IMR-90 (cell line): ENCODE data around the gene KYAT1. TPM values are rescaled to one million over a fixed set of nuclear protein-coding genes. Genes with fewer than 3 reads are reported as not detected.
A peak's percentile ranks its signal among the peaks of the same experiment; 100 is the strongest.

Source experiments
- ATAC-seq: fragments of 200-7000 bp; cut with Tn5 transposase; 2 replicates; pipeline ENCODE4 v1.9.1; 2020; ENCODE audit warnings: low read depth, mild to moderate bottlenecking, moderate library complexity
- BruUV-seq: library from RNA; stranded (reverse); fragments of 400-500 nt; replicated peaks from 2 replicates; lab custom pipeline; 2021; lab: Mats Ljungman, UMichigan
- CTCF ChIA-PET: fragments of 300-600 bp; formaldehyde crosslinking; extraction: SDS; loops from one replicate; lab custom pipeline; 2021; ENCODE audit warnings: antibody characterized with exemption; lab: Yijun Ruan, JAX
- POLR2A ChIA-PET: fragments of 300-600 bp; sonication (Branson Sonifier 250); formaldehyde crosslinking; loops from one replicate; lab custom pipeline; 2022; ENCODE audit warnings: antibody characterized with exemption; ENCODE audit not compliant: unreplicated experiment; lab: Charles Lee
- DNase-seq: peaks from one replicate; pipeline ENCODE4 v3.0.0; 2013
- H2AFZ ChIP-seq: replicated peaks from 2 replicates; pipeline ENCODE3; 2013; ENCODE audit warnings: low read length, mild to moderate bottlenecking; ENCODE audit not compliant: poor library complexity
- H2AK5ac ChIP-seq: 2 replicates; pipeline ENCODE4 v1.6.1; 2013; ENCODE audit warnings: low read depth, low read length, inconsistent platforms
- H2AK9ac ChIP-seq: replicated peaks from 2 replicates; pipeline ENCODE3; 2013; ENCODE audit warnings: mild to moderate bottlenecking, low read depth, low read length, moderate library complexity; ENCODE audit not compliant: poor library complexity
- H2BK120ac ChIP-seq: 2 replicates; pipeline ENCODE4 v1.6.1; 2013; ENCODE audit warnings: low read depth, low read length, inconsistent platforms
- H2BK15ac ChIP-seq: 3 replicates; pipeline ENCODE4 v1.6.1; 2013; ENCODE audit warnings: low read depth, low read length, inconsistent platforms
- H2BK20ac ChIP-seq: 2 replicates; pipeline ENCODE4 v1.6.1; 2013; ENCODE audit warnings: low read depth, mild to moderate bottlenecking, inconsistent platforms, low read length, moderate library complexity
- H2BK5ac ChIP-seq: 2 replicates; pipeline ENCODE4 v1.6.1; 2013; ENCODE audit warnings: mild to moderate bottlenecking, low read depth, low read length, inconsistent platforms; ENCODE audit not compliant: poor library complexity, severe bottlenecking
- H3K14ac ChIP-seq: replicated peaks from 2 replicates; pipeline ENCODE4 v1.6.1; 2013; ENCODE audit warnings: low read depth, low read length, inconsistent platforms
- H3K18ac ChIP-seq: 2 replicates; pipeline ENCODE4 v1.6.1; 2013; ENCODE audit warnings: low read depth, low read length, control low read depth
- H3K23ac ChIP-seq: 2 replicates; pipeline ENCODE4 v1.6.1; 2013; ENCODE audit warnings: low read depth, low read length, inconsistent platforms
- H3K27ac ChIP-seq: 2 replicates; pipeline ENCODE4 v1.5.1; 2013; ENCODE audit warnings: mild to moderate bottlenecking, control low read depth, low read length; ENCODE audit not compliant: insufficient read depth
- H3K27me3 ChIP-seq: 2 replicates; pipeline ENCODE4 v1.6.1; 2013; ENCODE audit warnings: low read length; ENCODE audit not compliant: control insufficient read depth, insufficient read depth
- H3K36me3 ChIP-seq: 2 replicates; pipeline ENCODE4 v1.6.1; 2013; ENCODE audit warnings: low read length, mixed read lengths; ENCODE audit not compliant: control insufficient read depth, insufficient read depth
- H3K4ac ChIP-seq: 2 replicates; pipeline ENCODE4 v1.6.1; 2013; ENCODE audit warnings: low read depth, low read length, inconsistent platforms
- H3K4me1 ChIP-seq: 2 replicates; pipeline ENCODE4 v1.6.1; 2013; ENCODE audit warnings: low read length, mixed read lengths; ENCODE audit not compliant: control insufficient read depth, insufficient read depth
- H3K4me2 ChIP-seq: 2 replicates; pipeline ENCODE4 v1.6.1; 2013; ENCODE audit warnings: low read depth, mild to moderate bottlenecking, control low read depth, low read length, moderate library complexity
- H3K4me3 ChIP-seq: 2 replicates; pipeline ENCODE4 v1.5.1; 2013; ENCODE audit warnings: low read depth, mild to moderate bottlenecking, control low read depth, low read length, moderate library complexity; ENCODE audit not compliant: insufficient read depth
- H3K56ac ChIP-seq: 2 replicates; pipeline ENCODE4 v1.6.1; 2013; ENCODE audit warnings: low read length, inconsistent platforms; ENCODE audit not compliant: insufficient read depth; ENCODE audit errors: extremely low read depth
- H3K79me1 ChIP-seq, 2 experiments: 2 replicates each; pipeline ENCODE4 v1.6.1; 2013; ENCODE audit warnings: low read length in 2 of 2, inconsistent platforms in 1 of 2, low read depth in 1 of 2
- H3K9ac ChIP-seq: 2 replicates; pipeline ENCODE4 v1.6.1; 2013; ENCODE audit warnings: low read depth, low read length, control low read depth
- H3K9me1 ChIP-seq: 2 replicates; pipeline ENCODE4 v1.6.1; 2013; ENCODE audit warnings: low read length, inconsistent platforms; ENCODE audit not compliant: insufficient read depth
- H3K9me3 ChIP-seq: 2 replicates; pipeline ENCODE4 v1.6.1; 2013; ENCODE audit warnings: low read length; ENCODE audit not compliant: control insufficient read depth, insufficient read depth
- H4K20me1 ChIP-seq: 2 replicates; pipeline ENCODE4 v1.6.1; 2013; ENCODE audit warnings: low read length, inconsistent platforms; ENCODE audit not compliant: insufficient read depth
- H4K5ac ChIP-seq: 2 replicates; pipeline ENCODE4 v1.6.1; 2013; ENCODE audit warnings: mild to moderate bottlenecking, low read depth, low read length, control low read depth
- H4K8ac ChIP-seq, 2 experiments: 2 replicates each; pipeline ENCODE4 v1.6.1; 2013; ENCODE audit warnings: low read depth in 2 of 2, low read length in 2 of 2, control low read depth in 1 of 2, inconsistent platforms in 1 of 2
- H4K91ac ChIP-seq: 2 replicates; pipeline ENCODE4 v1.6.1; 2013; ENCODE audit warnings: low read depth, low read length, inconsistent platforms; ENCODE audit not compliant: insufficient read depth
- CHD1 ChIP-seq: IDR thresholded peaks from 2 replicates; pipeline ENCODE4 v1.6.1; 2012; ENCODE audit warnings: low read depth, low read length, improper control_type of control experiment
- NFE2L2 ChIP-seq: fragments of 150-350 bp; IDR thresholded peaks from 2 replicates; pipeline ENCODE4 v1.6.1; 2016; ENCODE audit warnings: low read depth, mild to moderate bottlenecking, low read length
- POLR2A ChIP-seq: IDR thresholded peaks from 2 replicates; pipeline ENCODE4 v1.6.1; 2012; ENCODE audit warnings: mild to moderate bottlenecking, low read depth, low read length
- RFX5 ChIP-seq: IDR thresholded peaks from 2 replicates; pipeline ENCODE4 v1.8.0; 2012; ENCODE audit warnings: low read depth, mild to moderate bottlenecking, low read length, moderate library complexity
- WGBS, 2 experiments: methylation state at CpG; one replicate each; pipeline versions ENCODE4 v1.1.5 to v1.1.7; 2013; ENCODE audit warnings: missing lambda C conversion rate in 2 of 2; ENCODE audit not compliant: insufficient read length in 1 of 2; ENCODE audit errors: extremely low coverage in 2 of 2; 5-methylcytosine and 5-hydroxymethylcytosine counted together
- dilution Hi-C: fragments of 300-500 bp; cut with HindIII; formaldehyde crosslinking; loops from one replicate; pipeline ENCODE4 v1.14.3; 2018; ENCODE audit warnings: low sequenced_read_pairs; ENCODE audit not compliant: unreplicated experiment
- in situ Hi-C: fragments of 300-500 bp; cut with MboI; formaldehyde crosslinking; loops from 3 replicates; pipeline ENCODE4 v1.14.3; 2019; ENCODE audit warnings: low sequenced_read_pairs, inconsistent platforms, mixed read lengths
- intact Hi-C: fragments of 100-400 bp; cut with micrococcal nuclease; formaldehyde crosslinking; loops from 2 replicates; pipeline ENCODE4 v1.10.0; 2022
- polyA plus RNA-seq, 3 experiments: library from polyadenylated mRNA; depleted of rRNA; stranded (reverse); fragments of >200 nt; gene quantifications; 2 replicates each; pipeline ENCODE4 v1.2.3, GENCODE V29; 2012; ENCODE audit warnings: low replicate concordance in 1 of 3
- total RNA-seq: library from RNA; depleted of rRNA; stranded (reverse); fragments of >200 nt; gene quantifications from 2 replicates; pipeline ENCODE4 v1.2.3, GENCODE V29; 2012

KYAT1 gene
- total and polyA plus RNA-seq, 2 of the 4 experiments (the other 2 are of a cell fraction), result 6.8 to 9.5 TPM

GRCh38 chr9:128891321-128892220 is 9.8 kb upstream of the KYAT1 start:
- Histone ChIP-seq H4K91ac (peak overlapping the region; percentile 41), H3K18ac (peak overlapping the region; percentile 61), H3K4me3 (no peak overlapping the region), H4K20me1 (peaks cover 20% of the 10 kb centered on the region), H3K9ac (0 out of 2 replicates have a peak overlapping the region, but pooled peaks have one; percentile 15), H3K9me3 (no peaks in the 10 kb centered on the region), H2BK20ac (peak overlapping the region; percentile 66; the same call in 1 of the 2 replicates), H3K14ac (peak overlapping the region; percentile 62), H3K23ac (peak overlapping the region; percentile 13; the same call in 1 of the 2 replicates), H3K27ac (peak overlapping the region; percentile 91), H2BK5ac (peak overlapping the region; percentile 90), H2AK9ac (peak overlapping the region; percentile 98), H2BK15ac (peak overlapping the region; percentile 69; the same call in 1 of the 3 replicates), H2BK120ac (peak overlapping the region; percentile 78), H2AFZ (peak overlapping the region; percentile 53), H3K9me1 (peaks cover 29% of the 10 kb centered on the region), H3K36me3 (peaks cover 41% of the 10 kb centered on the region), H4K8ac (peak overlapping the region; percentile 64 to 73; a peak in 3 of 4 replicates), H3K4ac (peak overlapping the region; percentile 87), H3K79me1 (peaks cover 32 to 74% of the 10 kb centered on the region in 2 experiments), H3K27me3 (no peaks in the 10 kb centered on the region), H3K4me2 (peak overlapping the region; percentile 63; the same call in 1 of the 2 replicates), H3K4me1 (peaks cover 33% of the 10 kb centered on the region), H3K56ac (no peak overlapping the region), H2AK5ac (peak overlapping the region; percentile 93), H4K5ac (peak overlapping the region; percentile 81)
- BruUV-seq, result no TSS peak
- in situ Hi-C loops (no loop called here), dilution Hi-C loops (no loop called here), intact Hi-C loops (no loop called here)
- DNase-seq (no peak), ATAC-seq (no peak)
- no peak for TF ChIP-seq POLR2A
- no peak for TF ChIP-seq CHD1
- no peak for TF ChIP-seq NFE2L2
- no peak for TF ChIP-seq RFX5
- ChIA-PET POLR2A (no interaction called here), CTCF (no interaction called here)
- WGBS, 2 experiments, result 90% methylated on average over 7 of the region's 15 CpGs; no CpG with 5 or more reads in 1 of the 2 experiments
